ENCODE results near the gene TMEM236.
"Not testable (repeated sequence)": the region's sequence is repeated elsewhere in the genome, so short reads cannot be mapped to it uniquely, and the experiment has no call there.

TMEM236 gene

GRCh38 chr10:17751781-17752445, at the start of gene TMEM236:
Gene TMEM236 (plus strand): TSS chr10:17752201. CDS start chr10:17752296, 95 bp downstream.
- DNase-seq = no peak

- no peak for DNase-seq
These were observed 48.3 kb upstream of the TMEM236 start for GRCh38 chr10:17703706-17704105.

GRCh38 chr10:17708821-17709220, 43.2 kb upstream of the TMEM236 start:
- no peak for DNase-seq

- no peak for DNase-seq
These were observed 42.5 kb upstream of the TMEM236 start for GRCh38 chr10:17709492-17709891.

GRCh38 chr10:17710181-17710580, 41.8 kb upstream of the TMEM236 start:
- DNase-seq = no peak

- no peak for DNase-seq
These were observed 39.9 kb upstream of the TMEM236 start for GRCh38 chr10:17712053-17712452.

- DNase-seq = no peak
These were observed 39.1 kb upstream of the TMEM236 start for GRCh38 chr10:17712717-17713471.

- DNase-seq = no peak
These were observed 38.2 kb upstream of the TMEM236 start for GRCh38 chr10:17713758-17714157.

- no peak for DNase-seq
These were observed 35.8 kb upstream of the TMEM236 start for GRCh38 chr10:17716161-17716560.

GRCh38 chr10:17722317-17723014, 29.5 kb upstream of the TMEM236 start:
- not testable (repeated sequence) for DNase-seq

GRCh38 chr10:17725703-17726102, 26.3 kb upstream of the TMEM236 start:
- no peak for DNase-seq

- DNase-seq = no peak
These were observed 22.4 kb upstream of the TMEM236 start for GRCh38 chr10:17729630-17730029.

- DNase-seq = no peak
These were observed 21.3 kb upstream of the TMEM236 start for GRCh38 chr10:17730667-17731066.

GRCh38 chr10:17731331-17732020, 20.5 kb upstream of the TMEM236 start:
- no peak for DNase-seq

- DNase-seq = no peak
These were observed 18.4 kb upstream of the TMEM236 start for GRCh38 chr10:17733620-17734019.

- DNase-seq = no peak
These were observed 17.4 kb upstream of the TMEM236 start for GRCh38 chr10:17734432-17735080.

GRCh38 chr10:17735166-17735941, 16.6 kb upstream of the TMEM236 start:
- no peak for DNase-seq

- DNase-seq = no peak
These were observed 15.8 kb upstream of the TMEM236 start for GRCh38 chr10:17736223-17736622.

- no peak for DNase-seq
These were observed 14.7 kb upstream of the TMEM236 start for GRCh38 chr10:17737027-17737965.

GRCh38 chr10:17740668-17741067, 11.3 kb upstream of the TMEM236 start:
- no peak for DNase-seq

- DNase-seq = no peak
These were observed 9.1 kb upstream of the TMEM236 start for GRCh38 chr10:17742918-17743317.
